Activated CD8-positive, alpha-beta T cell treated with anti-CD3 and anti-CD28 coated beads for 36 hours (primary cell): Measurements from ENCODE around the gene DZIP1. TPM values are rescaled to one million over a fixed set of nuclear protein-coding genes. Genes with fewer than 3 reads are reported as not detected.

Experiments used
- ATAC-seq: fragments of 200-7000 bp; cut with Tn5 transposase; one replicate; pipeline ENCODE4 v1.10.0; 2021; ENCODE audit warnings: mild to moderate bottlenecking, moderate library complexity
- CTCF ChIA-PET: fragments of 350-600 bp; sonication (Branson Sonifier 250); formaldehyde crosslinking; loops from one replicate; lab custom pipeline; 2021; ENCODE audit warnings: antibody characterized with exemption; lab: Charles Lee
- POLR2A ChIA-PET: fragments of 350-600 bp; sonication (Branson Sonifier 250); formaldehyde crosslinking; loops from one replicate; lab custom pipeline; 2021; ENCODE audit warnings: antibody characterized with exemption; lab: Charles Lee
- DNase-seq: peaks from one replicate; pipeline ENCODE4 v3.0.0-alpha.2; 2020
- H3K27ac Mint-ChIP-seq: one replicate; pipeline ENCODE4 v1.8.0; 2021; ENCODE audit warnings: mild to moderate bottlenecking, mixed read lengths
- H3K27me3 Mint-ChIP-seq: one replicate; pipeline ENCODE4 v1.8.0; 2021; ENCODE audit warnings: mixed read lengths
- H3K36me3 Mint-ChIP-seq: one replicate; pipeline ENCODE4 v1.8.0; 2021; ENCODE audit warnings: low read depth, mixed read lengths
- H3K4me1 Mint-ChIP-seq: one replicate; pipeline ENCODE4 v1.8.0; 2021; ENCODE audit warnings: low read depth, mixed read lengths
- H3K4me3 Mint-ChIP-seq: one replicate; pipeline ENCODE4 v1.8.0; 2021; ENCODE audit warnings: mild to moderate bottlenecking, moderate library complexity, mixed read lengths
- H3K9me3 Mint-ChIP-seq: one replicate; pipeline ENCODE4 v1.8.0; 2021; ENCODE audit warnings: mixed read lengths
- intact Hi-C: fragments of 100-400 bp; cut with micrococcal nuclease; formaldehyde crosslinking; loops from one replicate; pipeline ENCODE4 v1.10.0; 2022
- total RNA-seq, 2 experiments: library from RNA; stranded (reverse); gene quantifications; one replicate each; pipeline ENCODE4 v1.2.3, GENCODE V29; 2021
- TF ChIP-seq, protein P1 (sequence below): fragments of 200-600 bp; IDR thresholded peaks from one replicate; pipeline ENCODE4 v1.8.0; 2022; ENCODE audit warnings: antibody characterized with exemption, mild to moderate bottlenecking

DZIP1 gene
- total RNA-seq, 2 experiments from 2014 or later, result 0.54 to 0.85 TPM

DNA sequence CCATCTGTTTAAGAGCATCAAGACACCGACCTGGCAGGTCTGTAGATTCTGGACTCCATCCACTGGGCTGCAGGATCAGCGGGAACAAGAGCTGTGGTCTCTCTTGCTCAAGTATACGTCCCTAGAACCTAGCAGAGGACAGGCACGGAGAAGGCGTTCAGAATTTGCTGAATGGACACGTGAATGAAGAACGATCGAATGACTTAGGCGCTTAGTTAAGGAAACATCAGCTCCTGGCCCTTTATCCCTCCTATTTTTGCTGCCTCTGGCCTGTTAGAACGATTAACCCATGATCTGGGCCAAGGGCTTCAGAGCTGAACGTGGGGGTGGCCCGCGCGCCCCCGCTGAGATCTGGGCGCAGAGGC is 953 bp downstream of the DZIP1 start:
- TF ChIP-seq, protein P1, sequence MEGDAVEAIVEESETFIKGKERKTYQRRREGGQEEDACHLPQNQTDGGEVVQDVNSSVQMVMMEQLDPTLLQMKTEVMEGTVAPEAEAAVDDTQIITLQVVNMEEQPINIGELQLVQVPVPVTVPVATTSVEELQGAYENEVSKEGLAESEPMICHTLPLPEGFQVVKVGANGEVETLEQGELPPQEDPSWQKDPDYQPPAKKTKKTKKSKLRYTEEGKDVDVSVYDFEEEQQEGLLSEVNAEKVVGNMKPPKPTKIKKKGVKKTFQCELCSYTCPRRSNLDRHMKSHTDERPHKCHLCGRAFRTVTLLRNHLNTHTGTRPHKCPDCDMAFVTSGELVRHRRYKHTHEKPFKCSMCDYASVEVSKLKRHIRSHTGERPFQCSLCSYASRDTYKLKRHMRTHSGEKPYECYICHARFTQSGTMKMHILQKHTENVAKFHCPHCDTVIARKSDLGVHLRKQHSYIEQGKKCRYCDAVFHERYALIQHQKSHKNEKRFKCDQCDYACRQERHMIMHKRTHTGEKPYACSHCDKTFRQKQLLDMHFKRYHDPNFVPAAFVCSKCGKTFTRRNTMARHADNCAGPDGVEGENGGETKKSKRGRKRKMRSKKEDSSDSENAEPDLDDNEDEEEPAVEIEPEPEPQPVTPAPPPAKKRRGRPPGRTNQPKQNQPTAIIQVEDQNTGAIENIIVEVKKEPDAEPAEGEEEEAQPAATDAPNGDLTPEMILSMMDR, result no peak
- H3K27me3 Mint-ChIP-seq, result peaks cover 36% of the 10 kb centered on the region
- no peak for DNase-seq
- ChIA-PET POLR2A (interaction anchor here (0.9 kb wide), 1 partner anchor 44 kb away, joined by 3 read pairs; no protein-coding TSS in a partner anchor), CTCF (interaction anchor here (1.2 kb wide), 1 partner anchor 17 kb away, joined by 5 read pairs; no protein-coding TSS in a partner anchor)
- peaks cover 5% of the 10 kb centered on the region for H3K4me1 Mint-ChIP-seq
- no peaks in the 10 kb centered on the region for H3K36me3 Mint-ChIP-seq
- intact Hi-C loops, result no loop called here
- ATAC-seq, result no peak
- H3K27ac Mint-ChIP-seq, result no peak overlapping the region
- peak overlapping the region; percentile 44 for H3K4me3 Mint-ChIP-seq
- H3K9me3 Mint-ChIP-seq, result no peaks in the 10 kb centered on the region

DNA sequence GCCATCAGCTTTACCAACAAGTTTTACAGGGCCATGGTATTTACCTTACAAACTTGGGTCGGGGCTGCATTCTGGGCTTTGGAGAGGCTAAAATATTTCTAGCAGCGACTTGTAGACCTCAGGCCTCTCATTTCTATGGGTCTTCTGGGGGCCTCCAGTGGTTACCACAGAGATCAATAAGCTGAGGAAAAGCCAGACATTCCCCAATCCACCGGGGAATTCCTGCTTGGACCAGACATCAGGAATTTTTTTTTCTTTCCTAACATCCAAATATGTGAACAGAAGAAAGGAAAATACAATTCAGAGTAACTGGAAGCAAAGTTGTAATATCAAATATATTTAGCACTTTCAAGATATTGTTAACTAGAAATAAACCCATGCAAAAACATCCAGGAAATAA is 1.5 kb downstream of the DZIP1 start:
- intact Hi-C loops, result no loop called here
- TF ChIP-seq, protein P1, result no peak
- ChIA-PET POLR2A (no interaction called here), CTCF (interaction anchor here (1.2 kb wide), 1 partner anchor 18 kb away, joined by 5 read pairs; no protein-coding TSS in a partner anchor)
- H3K27ac Mint-ChIP-seq, result no peak overlapping the region
- H3K4me3 Mint-ChIP-seq, result no peak overlapping the region
- no peak for ATAC-seq
- H3K36me3 Mint-ChIP-seq, result no peaks in the 10 kb centered on the region
- no peaks in the 10 kb centered on the region for H3K9me3 Mint-ChIP-seq
- peaks cover 37% of the 10 kb centered on the region for H3K27me3 Mint-ChIP-seq
- peaks cover 5% of the 10 kb centered on the region for H3K4me1 Mint-ChIP-seq
- DNase-seq, result no peak

DNA sequence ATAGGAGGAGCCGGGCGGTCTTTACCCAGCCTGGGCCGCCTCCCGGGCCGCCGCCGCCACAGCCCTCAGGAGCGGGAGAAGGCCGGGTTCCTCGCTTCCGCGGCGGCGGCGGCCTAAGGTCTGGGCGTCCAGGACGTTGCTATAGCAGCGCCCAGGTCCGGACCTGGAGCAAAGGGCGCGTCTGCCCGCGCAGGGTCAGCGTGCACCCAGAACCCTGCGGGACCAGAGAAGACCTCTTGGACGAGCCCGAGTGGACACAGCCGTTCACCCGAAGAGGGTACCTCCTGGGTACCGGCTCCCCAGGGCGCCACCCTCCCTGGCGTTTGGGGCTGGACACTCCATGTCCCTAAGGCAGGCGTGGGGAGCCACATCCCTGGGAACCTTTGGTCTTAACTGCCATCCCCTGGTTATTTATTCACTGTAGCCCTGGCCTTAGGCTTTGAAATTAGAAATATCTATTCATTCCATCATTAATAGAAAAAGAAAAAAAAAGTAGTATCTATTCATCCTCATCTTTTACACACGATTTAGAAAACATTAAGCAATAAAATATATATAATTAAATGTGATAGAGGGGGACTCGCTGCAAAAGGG is 2.4 kb downstream of the DZIP1 start:
- Mint-ChIP-seq H3K9me3 (no peaks in the 10 kb centered on the region), H3K36me3 (no peaks in the 10 kb centered on the region), H3K4me1 (peaks cover 6% of the 10 kb centered on the region), H3K27ac (no peak overlapping the region), H3K4me3 (no peak overlapping the region), H3K27me3 (peaks cover 37% of the 10 kb centered on the region)
- CTCF ChIA-PET, result interaction anchor here (1.2 kb wide), 1 partner anchor 19 kb away, joined by 5 read pairs; no protein-coding TSS in a partner anchor
- intact Hi-C loops, result no loop called here
- TF ChIP-seq, protein P1, result no peak
- ATAC-seq, result peak; percentile 17
- POLR2A ChIA-PET, result no interaction called here
- DNase-seq, result peak; percentile 17

DNA sequence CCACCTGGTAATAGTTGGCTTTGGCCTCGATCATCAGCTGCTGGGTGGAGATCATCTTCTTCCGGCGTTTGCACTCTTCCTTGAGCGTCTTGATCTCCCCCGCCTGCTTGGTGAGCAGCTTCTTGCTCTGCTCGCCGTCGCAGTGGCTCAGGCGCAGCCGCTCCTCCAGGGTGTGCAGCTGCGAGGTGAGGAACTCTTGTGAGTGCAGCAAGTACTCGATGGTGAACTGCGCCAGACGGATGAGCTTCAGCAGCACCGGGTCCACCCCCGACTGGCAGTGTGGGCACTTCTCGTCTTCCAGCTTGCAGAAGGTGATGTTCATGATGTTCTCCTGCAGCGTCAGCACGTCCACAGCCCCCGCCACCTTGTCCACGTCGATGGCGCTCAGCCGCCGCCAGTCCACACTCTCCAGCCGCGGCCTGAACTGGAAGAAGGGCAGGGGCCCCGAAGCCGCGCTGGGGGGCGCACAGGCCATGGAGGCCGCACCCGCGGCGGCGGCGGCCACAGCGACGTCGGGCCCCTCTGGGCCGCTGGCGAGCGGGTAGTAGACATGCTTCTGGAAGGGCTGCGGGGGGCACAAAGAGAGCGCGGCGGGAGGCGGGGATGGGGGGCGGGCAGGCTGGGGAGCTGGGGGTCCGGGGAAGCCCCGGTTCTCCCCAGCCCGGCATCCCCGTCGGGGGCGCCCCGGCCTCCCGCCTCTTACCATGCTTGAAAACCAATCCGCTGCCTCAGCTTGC is 3.0 kb downstream of the DZIP1 start:
- Mint-ChIP-seq H3K27ac (no peak overlapping the region), H3K36me3 (no peaks in the 10 kb centered on the region), H3K4me3 (no peak overlapping the region), H3K27me3 (peaks cover 37% of the 10 kb centered on the region), H3K9me3 (no peaks in the 10 kb centered on the region), H3K4me1 (peaks cover 13% of the 10 kb centered on the region)
- CTCF ChIA-PET, result interaction anchor here (0.7 kb wide), 1 partner anchor 18 kb away, joined by 3 read pairs; no protein-coding TSS in a partner anchor
- intact Hi-C loops, result no loop called here
- no peak for DNase-seq
- POLR2A ChIA-PET, result no interaction called here
- TF ChIP-seq, protein P1, result no peak
- ATAC-seq, result no peak

DNA sequence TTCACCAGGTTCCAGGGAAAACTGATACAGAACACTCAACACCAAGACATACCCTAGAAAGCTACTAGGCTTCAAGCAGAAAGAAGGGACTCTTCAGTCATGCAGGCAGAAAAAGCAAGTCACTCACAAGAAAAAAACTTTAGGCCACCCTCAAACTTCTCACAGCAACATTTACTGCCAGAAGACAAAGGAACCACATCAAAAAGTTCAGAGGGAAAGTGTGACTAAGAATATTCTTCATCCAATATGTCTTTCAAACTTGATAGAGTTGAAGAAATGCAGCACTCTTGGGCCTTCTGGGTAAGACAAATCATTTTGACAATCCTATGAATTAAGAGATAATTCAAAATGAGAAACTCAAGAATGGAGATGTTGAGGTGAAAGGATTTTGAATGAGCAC is 7.7 kb downstream of the DZIP1 start:
- intact Hi-C loops, result no loop called here
- DNase-seq (no peak), ATAC-seq (peak; percentile 62)

More for the DNA sequence above, 7.7 kb downstream of the DZIP1 start:
- CTCF ChIA-PET, result interaction anchor here (1.0 kb wide), 1 partner anchor 13 kb away, joined by 3 read pairs; no protein-coding TSS in a partner anchor
- H3K9me3 Mint-ChIP-seq, result no peaks in the 10 kb centered on the region
- peaks cover 29% of the 10 kb centered on the region for H3K27me3 Mint-ChIP-seq
- TF ChIP-seq, protein P1, result no peak
- no peaks in the 10 kb centered on the region for H3K36me3 Mint-ChIP-seq
- no peak overlapping the region for H3K27ac Mint-ChIP-seq
- H3K4me3 Mint-ChIP-seq, result no peak overlapping the region
- H3K4me1 Mint-ChIP-seq, result peaks cover 9% of the 10 kb centered on the region
- POLR2A ChIA-PET, result no interaction called here
